HEK293T (cell line): ENCODE data around the gene CFAP100.

Experiments
- CTCF ChIA-PET: fragments of 350-600 bp; formaldehyde crosslinking; extraction: SDS; loops from one replicate; lab custom pipeline; 2021; ENCODE audit warnings: antibody characterized with exemption, inconsistent platforms; lab: Yijun Ruan, JAX
- POLR2A ChIA-PET: fragments of 350-600 bp; formaldehyde crosslinking; extraction: SDS; loops from one replicate; lab custom pipeline; 2020; ENCODE audit warnings: antibody characterized with exemption, inconsistent platforms; lab: Yijun Ruan, JAX
- DNase-seq: peaks from one replicate; pipeline ENCODE4 v3.0.0; 2012; ENCODE audit warnings: mixed read lengths; ENCODE audit errors: extremely low spot score
- ARNT ChIP-seq: fragments of 450-650 bp; IDR thresholded peaks from 2 replicates; pipeline ENCODE4 v1.6.1; 2017; ENCODE audit warnings: mild to moderate bottlenecking
- BHLHE40 ChIP-seq: fragments of 450-650 bp; IDR thresholded peaks from 2 replicates; pipeline ENCODE4 v1.6.1; 2016; ENCODE audit warnings: mild to moderate bottlenecking, moderate library complexity, borderline replicate concordance
- CTBP1 ChIP-seq: fragments of 450-650 bp; IDR thresholded peaks from 2 replicates; pipeline ENCODE4 v1.6.1; 2016; ENCODE audit warnings: borderline replicate concordance
- ELF4 ChIP-seq: fragments of 450-650 bp; IDR thresholded peaks from 2 replicates; pipeline ENCODE4 v1.6.1; 2017; ENCODE audit warnings: antibody characterized with exemption
- FOXA1 ChIP-seq: fragments of 450-650 bp; IDR thresholded peaks from 2 replicates; pipeline ENCODE4 v1.6.1; 2016; ENCODE audit warnings: mild to moderate bottlenecking
- FOXK2 ChIP-seq: fragments of 450-650 bp; IDR thresholded peaks from 2 replicates; pipeline ENCODE4 v1.6.1; 2016; ENCODE audit warnings: mild to moderate bottlenecking
- FOXM1 ChIP-seq: fragments of 450-650 bp; IDR thresholded peaks from 2 replicates; pipeline ENCODE4 v1.6.1; 2017; ENCODE audit warnings: mild to moderate bottlenecking, borderline replicate concordance
- L3MBTL2 ChIP-seq: fragments of 450-650 bp; conservative IDR thresholded peaks from 2 replicates; pipeline ENCODE4 v1.6.1; 2016; ENCODE audit warnings: mild to moderate bottlenecking
- LEF1 ChIP-seq: fragments of 450-650 bp; IDR thresholded peaks from 2 replicates; pipeline ENCODE4 v1.6.1; 2017; ENCODE audit warnings: mild to moderate bottlenecking, borderline replicate concordance
- NFRKB ChIP-seq: fragments of 450-650 bp; IDR thresholded peaks from 2 replicates; pipeline ENCODE4 v1.6.1; 2016; ENCODE audit warnings: mild to moderate bottlenecking, moderate library complexity
- SP1 ChIP-seq: fragments of 450-650 bp; IDR thresholded peaks from 2 replicates; pipeline ENCODE4 v1.6.1; 2017
- SUZ12 ChIP-seq: fragments of 450-650 bp; IDR thresholded peaks from 2 replicates; pipeline ENCODE4 v1.6.1; 2016; ENCODE audit warnings: mild to moderate bottlenecking
- TARDBP ChIP-seq: fragments of 450-650 bp; IDR thresholded peaks from 2 replicates; pipeline ENCODE4 v1.6.1; 2016
- ZNF384 ChIP-seq: fragments of 450-650 bp; IDR thresholded peaks from 2 replicates; pipeline ENCODE4 v1.6.1; 2016
- TF ChIP-seq, protein P1 (sequence below): fragments of 450-650 bp; IDR thresholded peaks from 2 replicates; pipeline ENCODE4 v1.6.1; 2016

Gene CFAP100

DNA sequence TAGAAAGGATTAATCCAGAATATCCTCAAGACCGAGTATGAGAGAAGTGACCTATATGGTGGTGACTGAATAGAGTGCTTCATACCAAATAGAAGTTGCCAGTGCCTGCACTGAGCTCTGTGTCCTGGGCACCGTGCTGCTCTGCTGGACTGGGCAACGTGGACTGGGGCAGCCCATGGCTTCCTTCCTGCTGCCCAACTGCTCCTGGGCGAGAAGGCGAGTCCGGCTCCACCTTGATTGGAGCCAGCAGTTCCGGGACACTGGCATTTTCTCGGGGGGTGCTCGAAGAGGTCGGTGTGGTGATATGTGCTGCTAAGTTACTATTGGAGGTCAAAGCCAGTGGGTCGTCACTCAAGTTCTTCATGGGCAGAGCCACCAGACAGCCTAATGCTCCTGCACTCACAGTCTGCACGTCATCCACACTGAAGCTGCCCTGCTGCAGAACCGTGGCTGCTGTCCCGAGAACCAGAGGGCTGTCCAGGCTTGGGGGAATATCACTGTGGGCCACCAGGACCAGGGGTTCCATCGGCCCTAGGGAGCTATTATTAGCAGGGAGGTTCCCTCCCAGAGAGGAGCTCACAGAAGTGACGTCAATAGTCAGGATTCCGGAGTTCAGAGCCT lies 66.9 kb downstream of the CFAP100 start:
- no peak for TF ChIP-seq SP1
- no peak for TF ChIP-seq NFRKB
- TF ChIP-seq, protein P1, sequence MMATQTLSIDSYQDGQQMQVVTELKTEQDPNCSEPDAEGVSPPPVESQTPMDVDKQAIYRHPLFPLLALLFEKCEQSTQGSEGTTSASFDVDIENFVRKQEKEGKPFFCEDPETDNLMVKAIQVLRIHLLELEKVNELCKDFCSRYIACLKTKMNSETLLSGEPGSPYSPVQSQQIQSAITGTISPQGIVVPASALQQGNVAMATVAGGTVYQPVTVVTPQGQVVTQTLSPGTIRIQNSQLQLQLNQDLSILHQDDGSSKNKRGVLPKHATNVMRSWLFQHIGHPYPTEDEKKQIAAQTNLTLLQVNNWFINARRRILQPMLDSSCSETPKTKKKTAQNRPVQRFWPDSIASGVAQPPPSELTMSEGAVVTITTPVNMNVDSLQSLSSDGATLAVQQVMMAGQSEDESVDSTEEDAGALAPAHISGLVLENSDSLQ = no peak
- TF ChIP-seq SUZ12 = no peak
- no peak for TF ChIP-seq BHLHE40
- TF ChIP-seq FOXA1 = no peak
- no peak for TF ChIP-seq CTBP1
- no peak for TF ChIP-seq ZNF384
- POLR2A ChIA-PET = interaction anchor here (1.1 to 1.4 kb wide), 2 partner anchors 10 to 14 kb away, joined by 4 to 5 read pairs; partner anchors contain the start of gene ZXDC
- DNase-seq = no peak
- CTCF ChIA-PET = no interaction called here

DNA sequence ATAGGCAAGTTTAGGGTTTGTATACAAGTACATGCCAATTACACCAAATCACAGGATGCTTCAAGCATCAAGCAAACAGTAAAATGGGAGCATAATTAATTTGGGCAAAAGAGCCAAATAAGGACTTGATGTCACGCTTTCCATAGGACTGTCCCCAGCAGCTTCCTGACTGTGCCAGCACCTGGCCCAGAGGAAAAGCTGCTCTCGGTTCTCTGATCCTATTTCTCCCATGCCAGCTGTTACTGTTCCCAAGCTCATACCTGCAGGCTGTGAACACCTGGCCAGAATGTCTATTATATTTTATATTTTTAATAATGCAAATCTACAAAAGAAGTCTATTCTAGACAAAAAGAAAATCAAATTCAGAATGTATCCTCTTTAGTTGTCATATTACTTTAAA lies 68.8 kb downstream of the CFAP100 start:
- ChIA-PET CTCF (no interaction called here), POLR2A (no interaction called here)
- DNase-seq = no peak
- TF ChIP-seq CTBP1 = no peak
- TF ChIP-seq, protein P1 = no peak
- no peak for TF ChIP-seq SP1
- no peak for TF ChIP-seq BHLHE40
- no peak for TF ChIP-seq LEF1
- no peak for TF ChIP-seq NFRKB
- TF ChIP-seq ZNF384 = no peak

DNA sequence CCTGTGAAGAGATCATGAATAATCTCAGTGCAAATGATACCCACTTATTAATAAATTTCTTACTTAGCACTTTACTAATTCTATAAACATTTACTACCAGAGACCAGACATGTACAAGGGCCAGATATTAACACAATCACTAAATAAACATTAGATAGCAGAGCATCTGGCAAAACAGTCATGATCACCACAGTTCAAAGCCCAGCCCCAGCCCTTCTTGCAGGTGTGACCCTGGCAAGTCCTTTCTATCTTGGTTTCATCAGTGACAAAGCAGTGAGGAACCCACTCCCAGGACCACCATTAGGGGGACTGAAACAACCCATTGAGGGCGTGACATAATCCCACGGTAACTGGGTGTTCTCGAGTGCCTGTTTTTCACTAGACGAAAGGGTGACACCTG lies 69.4 kb downstream of the CFAP100 start:
- TF ChIP-seq FOXM1 (no peak), L3MBTL2 (no peak), CTBP1 (no peak), ZNF384 (no peak), ARNT (no peak), NFRKB (no peak)
- POLR2A ChIA-PET = no interaction called here
- CTCF ChIA-PET = no interaction called here
- no peak for DNase-seq

DNA sequence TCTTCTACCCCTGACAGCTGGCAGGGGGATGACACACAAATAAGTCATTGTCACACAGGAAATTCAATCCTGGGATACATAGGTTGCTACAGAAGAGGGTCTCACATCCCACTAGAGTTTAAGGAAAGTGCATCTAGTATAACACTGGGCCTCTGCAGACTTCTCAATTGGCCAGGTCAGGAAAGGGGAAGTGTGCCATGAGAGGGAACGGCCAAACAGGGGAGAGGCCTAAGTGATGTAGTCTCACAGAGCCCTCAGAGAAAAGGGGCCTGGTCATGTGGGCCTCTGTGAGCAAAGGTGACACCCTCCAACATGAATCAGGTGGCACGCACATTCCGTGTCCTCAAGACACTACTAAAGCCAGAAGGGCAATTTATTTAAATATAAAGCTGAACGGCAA lies 69.8 kb downstream of the CFAP100 start:
- POLR2A ChIA-PET = no interaction called here
- no peak for DNase-seq
- CTCF ChIA-PET = no interaction called here
- no peak for TF ChIP-seq LEF1
- TF ChIP-seq NFRKB = no peak
- TF ChIP-seq CTBP1 = no peak
- TF ChIP-seq ELF4 = no peak
- no peak for TF ChIP-seq BHLHE40
- TF ChIP-seq, protein P1 = no peak
- no peak for TF ChIP-seq ZNF384

DNA sequence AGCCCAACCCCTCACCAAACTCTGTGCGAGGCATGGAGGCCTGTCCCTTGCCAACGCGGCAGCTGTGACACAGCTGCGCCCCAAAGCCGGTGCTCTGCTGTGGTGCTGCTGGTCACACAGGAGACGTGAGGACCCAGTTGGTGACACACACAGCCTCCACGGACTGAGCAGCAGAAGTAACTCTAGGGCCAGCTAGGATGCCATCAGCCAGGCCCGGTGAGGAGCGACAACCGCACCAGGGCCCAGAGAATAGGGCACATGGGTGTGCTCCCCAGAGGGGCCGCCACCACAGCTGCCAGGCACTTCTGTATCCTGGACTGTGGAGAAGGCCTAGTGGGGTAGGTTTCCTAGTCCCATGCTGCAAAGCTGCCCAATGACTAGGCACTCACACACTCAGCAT lies 70.3 kb downstream of the CFAP100 start:
- POLR2A ChIA-PET = no interaction called here
- no peak for TF ChIP-seq L3MBTL2
- no peak for TF ChIP-seq ARNT
- no peak for TF ChIP-seq SP1
- no peak for DNase-seq
- CTCF ChIA-PET = no interaction called here

DNA sequence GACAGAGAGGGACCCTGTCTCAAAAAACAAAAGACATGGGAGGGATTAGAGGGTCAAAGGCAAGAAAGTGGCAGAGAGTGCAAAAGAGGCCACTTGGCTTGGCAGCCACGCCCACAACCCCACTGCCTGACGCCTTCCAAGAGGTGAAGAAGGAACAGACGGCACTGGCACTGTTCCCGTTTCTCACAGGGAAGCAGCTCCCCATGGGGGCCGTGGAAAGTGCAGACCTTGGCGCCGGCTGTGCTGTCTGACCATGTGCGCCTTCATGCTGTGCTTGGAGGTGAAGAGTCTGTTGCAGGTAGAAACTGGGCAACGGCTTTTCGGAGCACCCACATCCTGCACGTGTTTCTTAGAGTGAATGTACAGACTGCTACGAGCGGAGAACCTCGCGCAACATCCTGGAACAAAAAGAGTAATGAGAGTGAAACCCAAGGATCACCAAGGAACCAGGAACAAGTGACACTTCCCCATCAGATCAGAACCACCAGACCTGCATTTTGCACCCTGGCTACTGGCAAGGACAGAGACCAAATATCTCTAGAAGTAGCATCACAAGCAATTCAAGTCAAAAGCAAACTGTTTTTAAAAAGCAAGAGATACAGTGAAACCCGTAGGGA lies 71.3 kb downstream of the CFAP100 start:
- ChIA-PET CTCF (no interaction called here), POLR2A (interaction anchor here (0.7 kb wide), 1 partner anchor 10 kb away, joined by 3 read pairs; the partner anchor contains the start of gene ZXDC)
- no peak for DNase-seq
- TF ChIP-seq, protein P1 = no peak
- no peak for TF ChIP-seq SP1
- no peak for TF ChIP-seq CTBP1
- TF ChIP-seq FOXK2 = no peak
- no peak for TF ChIP-seq ARNT
- TF ChIP-seq ZNF384 = no peak
- no peak for TF ChIP-seq TARDBP
- no peak for TF ChIP-seq NFRKB
- no peak for TF ChIP-seq FOXM1
- no peak for TF ChIP-seq L3MBTL2
- TF ChIP-seq FOXA1 = no peak
- no peak for TF ChIP-seq ELF4
- no peak for TF ChIP-seq SUZ12
- no peak for TF ChIP-seq LEF1
